ENCODE measurements around the gene OGFOD1.

DNA sequence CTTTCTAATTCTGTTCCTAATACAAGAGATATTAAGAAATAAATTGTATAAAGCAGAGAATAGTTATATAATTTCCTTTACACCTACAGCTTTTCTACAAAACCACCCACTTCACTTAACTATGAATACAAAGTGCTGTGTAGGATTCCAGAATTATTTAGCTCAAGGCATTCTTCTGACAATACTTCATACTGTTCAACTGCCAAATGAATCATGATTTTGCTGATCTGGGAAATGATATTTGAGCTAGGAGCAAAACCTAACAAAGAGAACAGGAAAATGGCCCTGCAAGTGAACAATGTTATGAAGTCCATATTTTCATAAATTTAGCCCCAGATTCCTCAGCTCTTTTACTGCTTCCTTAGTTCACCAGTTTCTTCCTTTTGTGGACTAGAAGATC lies 55.6 kb downstream of the OGFOD1 start:
- TF ChIP-seq, protein P1, sequence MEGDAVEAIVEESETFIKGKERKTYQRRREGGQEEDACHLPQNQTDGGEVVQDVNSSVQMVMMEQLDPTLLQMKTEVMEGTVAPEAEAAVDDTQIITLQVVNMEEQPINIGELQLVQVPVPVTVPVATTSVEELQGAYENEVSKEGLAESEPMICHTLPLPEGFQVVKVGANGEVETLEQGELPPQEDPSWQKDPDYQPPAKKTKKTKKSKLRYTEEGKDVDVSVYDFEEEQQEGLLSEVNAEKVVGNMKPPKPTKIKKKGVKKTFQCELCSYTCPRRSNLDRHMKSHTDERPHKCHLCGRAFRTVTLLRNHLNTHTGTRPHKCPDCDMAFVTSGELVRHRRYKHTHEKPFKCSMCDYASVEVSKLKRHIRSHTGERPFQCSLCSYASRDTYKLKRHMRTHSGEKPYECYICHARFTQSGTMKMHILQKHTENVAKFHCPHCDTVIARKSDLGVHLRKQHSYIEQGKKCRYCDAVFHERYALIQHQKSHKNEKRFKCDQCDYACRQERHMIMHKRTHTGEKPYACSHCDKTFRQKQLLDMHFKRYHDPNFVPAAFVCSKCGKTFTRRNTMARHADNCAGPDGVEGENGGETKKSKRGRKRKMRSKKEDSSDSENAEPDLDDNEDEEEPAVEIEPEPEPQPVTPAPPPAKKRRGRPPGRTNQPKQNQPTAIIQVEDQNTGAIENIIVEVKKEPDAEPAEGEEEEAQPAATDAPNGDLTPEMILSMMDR (IDR thresholded peaks at IDR 0.05): no peak
- TF ChIP-seq POLR2A (IDR thresholded peaks at IDR 0.05): no peak

Data from body of pancreas (tissue), 4 donors.